Activated CD4-positive, alpha-beta T cell treated with anti-CD3 and anti-CD28 coated beads for 1 hour (primary cell): Measurements from ENCODE around the gene TMEM175.
"Not testable (repeated sequence)": the region's sequence is repeated elsewhere in the genome, so short reads cannot be mapped to it uniquely, and the experiment has no call there.

Experiments
- DNase-seq: peaks from one replicate; pipeline ENCODE4 v3.0.0-alpha.2; 2020

The TMEM175 gene

DNA sequence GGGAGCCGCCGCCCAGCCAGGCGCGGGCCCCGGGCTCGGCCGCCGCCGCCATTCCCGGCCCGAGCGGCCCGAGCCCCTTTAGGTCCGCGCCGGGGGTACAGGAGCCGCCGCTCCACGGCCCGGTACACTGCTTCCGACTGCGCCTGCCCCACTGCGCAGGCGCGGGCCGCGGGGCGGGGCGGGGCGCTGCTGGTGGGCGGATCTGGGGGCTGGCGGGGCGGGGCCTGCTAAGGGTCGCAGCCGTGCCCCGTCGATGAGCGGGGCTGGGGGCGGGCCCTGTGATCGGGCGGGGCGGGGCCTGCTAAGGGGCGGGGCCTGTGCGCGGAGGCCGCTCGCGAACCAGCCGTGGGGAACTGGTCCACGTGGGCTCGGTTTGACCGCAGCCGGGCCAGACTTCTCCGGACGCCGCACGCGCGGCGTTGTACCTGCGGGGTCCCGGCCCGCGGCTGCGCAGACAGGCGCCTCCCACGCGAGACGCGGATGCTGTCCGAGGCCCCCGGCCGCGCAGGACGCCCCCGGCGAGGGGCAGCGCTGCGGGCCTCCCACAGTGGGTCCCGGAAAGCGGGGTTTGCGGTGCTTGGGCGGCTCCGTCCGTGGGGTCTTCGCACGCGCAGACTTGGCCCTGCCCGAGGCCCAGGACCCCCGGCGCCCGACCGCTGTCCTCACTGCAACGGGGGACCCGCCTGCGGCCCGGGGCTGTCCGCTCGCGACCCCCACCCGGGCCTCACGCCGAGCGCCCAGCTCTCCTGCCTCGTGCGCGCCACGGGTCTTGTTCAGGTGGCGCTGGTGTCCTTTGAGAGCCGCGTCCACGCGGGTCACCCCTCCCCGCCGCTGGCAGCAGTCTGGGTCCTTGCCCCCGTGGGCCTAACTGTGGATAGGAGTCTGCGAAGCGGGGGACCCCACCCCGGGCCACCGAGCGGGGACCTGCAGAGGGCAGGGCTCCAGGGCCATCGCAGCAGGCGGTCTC, 41.5 kb downstream of the TMEM175 start, which contains the start of gene DGKQ:
DGKQ (minus strand) TSS at position 139 of the 967 bp plus-strand sequence; CDS start at position 52, 87 bp downstream.
- DNase-seq = peak; percentile 88

- DNase-seq = no peak
Observed at GRCh38 chr4:974668-975067, 42.4 kb downstream of the TMEM175 start.

GRCh38 chr4:976016-976415, 43.8 kb downstream of the TMEM175 start:
- not testable (repeated sequence) for DNase-seq

DNA sequence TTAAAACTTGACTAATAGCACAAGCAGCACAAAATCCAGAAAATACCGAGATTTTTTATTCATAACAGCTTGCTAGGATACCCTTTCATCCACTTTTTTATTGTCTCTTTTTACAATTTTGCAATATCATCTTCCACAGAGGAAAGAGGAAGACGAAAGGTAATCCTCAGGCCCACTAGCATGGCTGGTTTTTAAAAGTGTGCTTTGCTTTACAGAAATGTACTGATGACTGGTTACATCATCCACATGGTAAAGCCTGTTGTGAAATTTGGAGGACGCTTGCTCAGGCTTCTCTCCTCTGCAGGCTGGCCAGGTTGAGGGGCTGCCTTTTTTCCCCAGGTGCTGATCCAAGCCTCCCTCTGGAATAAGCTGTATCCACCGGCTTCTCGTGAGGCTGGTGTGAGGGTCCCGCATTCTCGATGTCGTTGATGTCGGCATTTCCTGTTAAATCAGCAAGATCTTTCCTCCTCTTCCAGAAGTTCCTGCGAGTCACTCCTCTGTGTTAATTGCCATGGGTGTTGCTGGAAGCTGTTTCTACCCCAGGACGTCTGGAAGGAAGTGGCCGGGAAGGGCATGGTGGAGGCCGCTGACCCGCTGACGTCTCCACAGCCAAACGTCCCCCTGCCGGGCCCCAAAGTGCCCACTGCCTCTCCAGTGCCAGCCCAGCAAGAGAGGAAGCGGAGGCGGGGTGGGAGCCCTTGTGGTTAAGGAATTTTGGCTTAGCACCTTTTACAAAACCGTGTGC, 46.9 kb downstream of the TMEM175 start:
- no peak for DNase-seq

GRCh38 chr4:982291-982690, 50.0 kb downstream of the TMEM175 start:
- DNase-seq = no peak

DNA sequence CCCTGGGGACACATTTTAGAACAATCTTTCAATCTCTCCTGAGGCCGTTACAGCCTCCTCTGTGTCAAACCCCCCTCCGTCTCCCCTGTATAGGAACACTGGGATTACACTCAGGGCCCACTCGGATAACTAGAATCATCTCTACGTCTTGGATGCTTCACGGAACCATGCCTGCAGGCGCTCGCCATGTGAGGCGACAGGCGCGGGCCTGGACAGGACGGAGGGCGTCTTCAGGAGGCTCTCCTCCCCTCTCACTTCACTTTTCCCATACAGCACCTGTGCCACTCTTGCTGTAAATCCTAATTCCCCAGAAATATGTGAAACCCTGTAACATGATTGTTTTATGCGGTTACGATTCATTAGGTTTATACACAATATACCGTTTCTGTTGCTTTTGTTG, 50.6 kb downstream of the TMEM175 start:
- DNase-seq = no peak

- DNase-seq = no peak
Observed at GRCh38 chr4:984336-985054, 52.2 kb downstream of the TMEM175 start.

GRCh38 chr4:985123-985830, 53.0 kb downstream of the TMEM175 start:
- peak; percentile 61 for DNase-seq

- no peak for DNase-seq
Observed at GRCh38 chr4:986428-986878, 54.2 kb downstream of the TMEM175 start.

GRCh38 chr4:986879-987623, 54.8 kb downstream of the TMEM175 start, which contains the start of gene IDUA:
TSS of gene IDUA (plus strand) at chr4:987044. CDS start at chr4:987085, 41 bp downstream.
- peak; percentile 79 for DNase-seq

DNA sequence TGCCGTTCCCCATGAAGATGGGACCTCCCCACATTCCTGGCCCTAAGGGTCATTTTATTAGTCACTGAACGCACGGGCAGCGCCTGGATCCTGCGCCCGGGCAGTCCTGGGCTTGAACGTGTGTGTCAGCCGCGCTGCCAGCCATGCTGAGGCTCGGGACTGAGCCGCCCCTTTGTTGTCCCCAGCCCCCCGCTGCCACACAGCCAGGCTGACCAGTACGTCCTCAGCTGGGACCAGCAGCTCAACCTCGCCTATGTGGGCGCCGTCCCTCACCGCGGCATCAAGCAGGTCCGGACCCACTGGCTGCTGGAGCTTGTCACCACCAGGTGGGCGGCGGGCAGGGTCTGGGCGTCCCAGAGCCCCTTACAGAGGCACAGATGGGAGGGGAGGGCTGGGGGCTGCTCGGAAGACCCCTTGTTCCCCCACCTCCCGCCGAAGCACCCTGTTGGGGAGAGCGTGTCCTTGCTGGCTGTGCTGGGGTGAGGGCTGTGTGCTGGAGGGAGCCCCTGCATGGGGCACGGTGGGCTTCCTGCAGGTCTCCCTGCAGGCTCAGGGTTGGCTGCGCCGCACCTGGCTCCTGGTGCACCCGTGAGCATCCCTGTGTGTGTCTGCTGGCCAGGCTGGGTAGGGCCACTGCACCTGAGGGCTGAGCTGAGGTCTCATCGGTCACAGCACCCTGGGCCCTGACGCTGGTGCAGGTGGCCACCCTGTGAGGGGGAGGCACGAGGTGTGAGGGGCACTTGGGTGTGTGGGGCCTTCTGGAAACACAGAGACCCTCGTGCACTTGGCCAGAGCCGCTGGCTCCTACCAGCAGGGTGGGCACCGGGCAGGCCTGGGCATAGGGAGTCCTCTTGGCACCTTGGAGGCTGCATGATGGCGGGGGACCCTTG, 55.6 kb downstream of the TMEM175 start:
- no peak for DNase-seq

- DNase-seq = no peak
Observed at GRCh38 chr4:988726-989721, 56.8 kb downstream of the TMEM175 start.

GRCh38 chr4:989722-990471, 57.6 kb downstream of the TMEM175 start:
- DNase-seq = no peak

GRCh38 chr4:990746-991367, 58.6 kb downstream of the TMEM175 start:
- no peak for DNase-seq

- no peak for DNase-seq
Observed at GRCh38 chr4:991451-992296, 59.4 kb downstream of the TMEM175 start.

DNA sequence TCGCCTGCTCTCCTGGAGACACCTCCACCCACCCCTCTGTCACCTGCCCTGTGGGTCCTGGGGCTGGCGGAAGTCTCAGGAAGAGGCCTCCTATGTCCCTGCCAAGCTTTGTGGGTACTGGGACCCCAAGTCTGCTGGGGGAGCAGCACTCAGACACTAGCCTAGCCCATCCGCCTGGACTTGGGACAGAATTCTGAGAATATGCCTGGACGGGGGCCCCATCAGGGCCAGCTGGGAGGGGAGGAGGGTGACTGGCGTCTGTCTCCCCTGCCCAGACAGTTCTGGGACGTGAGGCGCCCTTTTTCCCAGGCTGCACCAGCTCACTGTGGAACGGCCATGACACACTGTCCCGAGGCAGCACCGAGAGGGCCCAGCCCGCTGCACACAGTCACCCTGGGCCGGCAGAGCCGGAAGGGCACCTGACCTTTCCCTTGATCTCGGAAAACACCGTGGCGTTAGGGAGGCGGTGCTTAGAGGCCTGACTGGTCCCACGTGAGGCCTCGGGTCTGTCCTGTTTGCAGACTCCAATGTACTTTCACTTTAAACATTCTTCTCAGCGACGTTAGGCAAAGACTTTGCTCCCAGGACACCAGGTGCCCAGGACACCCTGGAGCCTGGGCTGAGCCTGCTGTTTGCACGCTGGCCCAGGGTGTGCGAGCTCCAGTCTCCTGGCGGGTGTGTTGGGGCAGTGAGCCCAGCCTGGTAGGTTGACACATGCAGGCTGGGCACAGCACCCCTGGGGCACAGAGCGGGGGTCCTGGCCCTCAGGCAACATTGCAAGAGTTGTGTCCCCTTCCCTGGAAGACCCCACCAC, 60.2 kb downstream of the TMEM175 start:
- DNase-seq = no peak
